Cerebellar cortex (tissue), 1 donor: ENCODE results near the gene SCP2.

Source experiments
- DNase-seq: peaks from one replicate; pipeline ENCODE4 v3.0.0-alpha.2; 2015; ENCODE audit warnings: low spot score

The SCP2 gene

GRCh38 chr1:53082826-53083455 lies 155.9 kb downstream of the SCP2 start:
- DNase-seq: no peak

DNA sequence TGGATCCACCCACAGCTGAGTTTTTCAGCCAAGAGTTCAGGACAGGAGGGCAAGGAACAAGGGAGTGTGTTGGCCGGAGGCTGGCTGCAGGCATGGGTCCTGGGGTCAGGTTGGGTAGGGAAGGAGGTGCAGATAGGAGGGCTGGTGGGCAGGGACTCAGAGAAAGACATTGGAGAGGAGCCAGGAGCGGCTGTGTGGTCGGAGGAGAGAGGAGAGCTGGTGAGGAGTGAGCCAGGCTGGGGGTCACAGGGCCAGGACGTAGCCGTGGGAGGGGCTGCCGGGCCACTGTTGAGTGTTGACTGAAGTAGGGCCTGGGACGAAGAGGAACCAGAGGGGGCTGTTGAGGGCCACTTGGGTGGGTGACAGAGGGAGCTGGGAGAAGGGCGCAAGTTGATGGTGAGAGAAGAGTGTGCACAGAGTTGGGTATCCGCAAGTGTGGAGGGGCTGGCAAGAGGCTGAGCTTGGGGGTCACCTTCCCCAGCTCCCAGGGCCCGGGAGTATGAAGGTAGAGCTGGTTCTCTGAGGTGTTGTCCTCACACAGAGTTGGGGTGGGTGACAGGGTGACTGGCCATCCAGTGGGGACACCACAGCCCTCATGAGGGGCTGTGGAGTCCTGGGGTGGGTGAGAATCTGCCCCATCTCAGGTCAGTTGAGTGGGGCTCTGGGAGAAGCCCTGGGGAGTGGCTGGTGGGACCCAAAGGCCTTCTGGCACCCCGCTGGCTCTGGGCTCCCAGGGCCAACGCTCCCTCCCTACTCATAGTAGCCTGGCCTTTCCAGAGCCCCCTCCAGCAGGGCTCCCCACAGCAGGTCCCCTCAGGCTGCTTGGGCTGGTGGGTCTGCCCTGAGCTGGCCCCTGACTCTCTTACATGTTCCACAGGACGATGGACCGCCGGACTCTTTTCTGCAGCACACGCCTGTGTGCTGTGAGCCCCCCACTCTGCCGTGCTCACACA lies 156.8 kb downstream of the SCP2 start:
- no peak for DNase-seq

DNA sequence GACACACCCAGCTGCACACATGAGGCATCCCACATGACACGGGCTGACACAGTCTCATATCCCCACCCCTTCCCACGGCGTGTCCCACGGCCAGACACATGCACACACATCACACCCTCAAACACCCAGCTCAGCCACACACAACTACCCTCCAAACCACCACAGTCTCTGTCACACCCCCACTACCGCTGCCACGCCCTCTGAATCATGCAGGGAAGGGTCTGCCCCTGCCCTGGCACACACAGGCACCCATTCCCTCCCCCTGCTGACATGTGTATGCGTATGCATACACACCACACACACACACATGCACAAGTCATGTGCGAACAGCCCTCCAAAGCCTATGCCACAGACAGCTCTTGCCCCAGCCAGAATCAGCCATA lies 157.5 kb downstream of the SCP2 start:
- DNase-seq: no peak

DNA sequence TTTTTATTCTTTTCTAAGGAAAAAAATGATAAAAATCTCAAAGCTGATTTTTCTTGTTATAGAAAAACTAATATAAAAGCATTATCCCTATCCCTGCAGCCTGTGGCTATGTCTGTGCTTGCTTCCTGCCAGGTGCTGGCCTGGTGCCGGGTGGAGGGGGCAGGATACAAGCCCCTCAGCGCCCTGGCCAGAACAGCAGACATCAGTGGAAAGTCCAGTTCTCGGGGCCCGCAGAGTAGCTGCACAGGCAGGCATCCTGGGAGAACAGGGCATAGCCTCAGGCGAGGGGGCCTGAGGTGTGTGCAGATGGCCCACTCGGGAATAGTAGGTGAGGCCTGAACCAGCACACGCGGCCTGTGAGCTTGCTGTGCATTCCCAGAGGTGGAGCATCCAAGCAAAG lies 158.3 kb downstream of the SCP2 start:
- DNase-seq: no peak

GRCh38 chr1:53086491-53087070 lies 159.5 kb downstream of the SCP2 start:
- peak; percentile 44 for DNase-seq

GRCh38 chr1:53087332-53088285 lies 160.5 kb downstream of the SCP2 start:
- no peak for DNase-seq

- DNase-seq: no peak
Measured at GRCh38 chr1:53088616-53089300, 161.7 kb downstream of the SCP2 start.

DNA sequence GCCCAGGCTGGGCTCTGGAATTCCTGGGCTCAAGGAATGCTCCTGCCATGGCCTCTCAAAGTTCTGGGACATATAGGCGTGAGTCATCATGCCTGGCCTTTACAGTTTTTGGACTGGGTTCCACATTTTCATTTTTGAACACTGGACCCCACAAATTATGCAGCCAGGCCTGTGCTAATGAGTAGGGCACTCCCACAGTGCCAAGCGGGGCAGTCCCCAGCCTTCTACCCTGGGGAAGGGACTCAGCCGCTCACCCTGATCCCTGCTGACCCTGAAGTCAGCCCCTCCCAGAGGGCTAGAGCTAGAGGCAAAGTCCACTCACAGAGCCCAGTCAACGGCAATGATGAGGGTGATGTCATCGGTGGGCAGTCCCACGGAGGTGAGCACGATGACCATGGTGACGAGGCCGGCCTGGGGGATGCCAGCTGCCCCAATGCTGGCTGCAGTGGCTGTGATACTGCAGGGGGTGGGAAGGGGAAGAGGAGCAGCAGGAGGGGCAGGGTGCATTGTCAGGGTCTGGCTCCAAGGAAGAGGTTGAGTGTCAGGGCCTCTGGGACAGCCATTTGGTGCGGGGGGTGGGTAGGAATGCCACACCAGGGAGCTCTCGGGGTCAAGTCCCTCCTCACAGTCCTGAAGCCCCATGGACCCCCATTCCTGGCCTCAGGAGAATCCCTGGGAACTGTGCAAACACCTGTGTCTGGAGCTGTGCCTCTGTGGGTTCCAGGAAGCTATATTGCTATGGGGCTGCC lies 162.6 kb downstream of the SCP2 start:
- DNase-seq: no peak

DNA sequence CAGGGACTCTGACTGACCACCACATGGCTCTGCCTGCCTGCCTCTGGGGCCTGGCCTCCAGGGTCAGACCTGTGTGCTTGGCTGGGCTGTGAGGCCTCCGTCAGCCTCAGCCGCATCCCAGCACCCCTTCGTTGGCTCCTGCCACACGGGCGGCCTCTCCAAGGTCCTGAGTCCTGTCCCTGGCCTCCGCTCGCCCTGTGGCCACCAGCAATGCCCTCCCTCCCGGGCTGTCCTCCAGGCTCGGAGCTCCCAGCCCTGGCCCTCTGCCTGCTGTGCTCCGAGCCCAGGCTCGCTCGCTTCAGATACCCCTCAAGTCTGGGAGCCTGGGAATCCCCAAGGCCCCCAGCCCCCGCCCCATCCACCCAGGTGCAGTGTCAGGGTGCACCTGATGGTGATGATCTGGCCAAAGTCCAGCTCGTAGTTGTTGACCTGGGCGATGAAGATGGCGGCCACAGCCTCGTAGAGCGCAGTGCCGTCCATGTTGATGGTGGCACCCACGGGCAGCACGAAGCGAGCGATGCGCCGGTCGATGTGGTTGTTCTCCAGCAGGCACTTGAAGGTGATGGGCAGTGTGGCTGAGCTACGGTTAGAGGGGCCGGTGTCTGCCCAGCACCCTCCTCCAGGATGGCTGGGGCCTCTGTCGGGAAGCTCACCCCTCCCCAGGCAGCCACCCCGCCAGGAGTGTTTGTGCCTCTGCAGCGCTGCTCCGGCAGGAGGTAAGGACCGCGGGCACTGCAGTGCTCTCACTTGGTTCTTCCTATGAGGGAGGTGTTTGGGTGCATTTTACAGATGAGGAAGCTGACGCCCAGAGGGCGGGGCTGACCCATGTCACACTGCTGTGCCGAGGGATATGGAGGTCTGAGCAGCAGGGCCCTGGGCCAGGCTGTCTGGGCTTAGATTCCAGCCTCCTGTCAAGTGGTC lies 163.4 kb downstream of the SCP2 start:
- no peak for DNase-seq

DNA sequence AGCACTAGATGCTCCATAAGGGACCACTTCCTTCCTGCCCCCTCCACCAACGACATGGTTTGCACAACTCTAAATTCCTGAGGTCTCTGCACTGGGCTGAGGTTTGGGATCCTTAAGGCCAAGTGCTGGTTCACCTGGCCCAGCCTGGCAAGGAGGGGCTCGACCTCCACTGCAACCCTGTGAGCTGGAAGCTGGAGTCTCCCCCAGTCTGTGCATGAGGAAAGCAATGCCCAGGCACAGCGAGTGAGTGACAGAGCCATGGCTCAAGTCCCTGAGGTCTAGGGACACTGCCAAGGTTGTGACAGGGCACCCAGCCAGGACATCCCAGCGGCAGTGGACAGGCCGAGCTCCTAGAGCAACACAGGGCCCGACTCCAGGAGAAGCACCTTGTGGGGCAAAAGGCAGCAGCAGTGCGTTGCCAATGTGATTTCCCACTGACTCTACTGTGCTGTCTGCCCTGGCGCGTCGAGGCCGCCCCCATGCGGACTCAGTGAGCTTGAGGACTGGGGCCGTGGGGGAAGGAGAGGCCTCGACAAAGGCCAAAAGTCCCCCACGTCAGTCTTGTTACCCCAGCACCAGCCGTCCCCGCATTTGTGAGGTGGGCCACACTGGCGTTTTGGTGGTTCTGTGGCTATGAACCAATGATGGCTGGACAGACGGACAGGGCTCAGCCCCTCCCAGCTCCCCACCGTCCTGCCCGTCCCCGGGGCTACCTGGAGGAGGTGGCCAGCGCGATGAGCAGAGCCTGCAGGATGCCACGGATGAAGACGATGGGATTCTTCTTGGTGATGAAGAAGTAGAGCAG lies 165.0 kb downstream of the SCP2 start:
- peak; percentile 88 for DNase-seq

- DNase-seq: no peak
Measured at GRCh38 chr1:53092659-53093450, 165.8 kb downstream of the SCP2 start.

GRCh38 chr1:53093451-53093754 lies 166.3 kb downstream of the SCP2 start:
- no peak for DNase-seq

DNA sequence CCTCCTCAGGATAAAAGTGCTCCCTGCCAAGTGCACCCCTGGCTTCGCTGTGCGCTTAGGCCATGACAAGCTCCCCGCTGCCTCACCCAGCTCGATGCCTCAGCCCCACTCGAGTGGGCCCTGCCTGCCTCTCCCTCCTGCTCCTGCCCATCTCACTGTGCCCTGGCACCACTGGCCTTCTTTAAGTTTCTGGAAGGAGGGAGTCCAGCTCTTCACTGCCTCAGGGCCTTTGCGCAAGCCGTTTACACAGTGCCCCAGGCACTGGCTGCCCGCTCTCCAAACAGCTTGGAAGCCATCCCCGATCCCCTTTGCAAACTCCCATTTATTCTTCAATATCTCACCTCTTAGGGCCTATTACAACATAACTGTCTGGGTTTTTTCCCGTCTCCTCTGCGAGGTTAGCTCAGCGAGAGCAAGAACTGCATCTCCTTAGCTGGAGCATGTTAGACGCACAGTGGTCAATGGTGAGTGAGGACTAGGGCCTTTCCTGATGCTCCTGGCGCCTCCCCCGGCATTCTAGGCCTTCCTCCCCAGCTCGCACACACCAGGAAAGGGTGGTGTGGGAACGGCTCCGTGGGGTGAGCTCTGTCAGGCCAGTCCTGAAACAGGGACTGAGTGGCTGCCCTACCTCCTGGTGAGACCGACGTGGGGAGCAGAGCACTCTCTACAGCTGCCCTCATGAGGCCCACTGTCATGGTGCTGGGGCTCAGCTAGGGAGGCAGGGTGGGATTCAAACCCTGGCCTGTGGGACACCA lies 166.9 kb downstream of the SCP2 start:
- DNase-seq: no peak

- no peak for DNase-seq
Measured at GRCh38 chr1:53094533-53094919, 167.4 kb downstream of the SCP2 start.
